GM12878 (cell line): Measurements from ENCODE around the gene ANO9. TPM values are rescaled to one million over a fixed set of nuclear protein-coding genes. Genes with fewer than 3 reads are reported as not detected.
A peak's percentile ranks its signal among the peaks of the same experiment; 100 is the strongest.

Source experiments
- ATAC-seq: fragments of 200-7000 bp; cut with Tn5 transposase; 3 replicates; pipeline ENCODE4 v1.9.1; 2020; ENCODE audit warnings: mild to moderate bottlenecking, moderate library complexity
- BruUV-seq: library from RNA; stranded (reverse); fragments of 400-500 nt; replicated peaks from 2 replicates; lab custom pipeline; 2021; lab: Mats Ljungman, UMichigan
- CTCF ChIA-PET: fragments of 300-600 bp; sonication (Branson Sonifier 250); formaldehyde crosslinking; extraction: SDS; loops from one replicate; lab custom pipeline; 2021; ENCODE audit warnings: inconsistent platforms; lab: Yijun Ruan, JAX
- POLR2A ChIA-PET: fragments of 350-600 bp; formaldehyde crosslinking; extraction: SDS; loops from one replicate; lab custom pipeline; 2021; ENCODE audit warnings: inconsistent platforms; lab: Charles Lee
- RAD21 ChIA-PET: fragments of 300-600 bp; sonication (Branson Sonifier 250); formaldehyde crosslinking; loops from one replicate; lab custom pipeline; 2023; ENCODE audit warnings: antibody characterized with exemption; ENCODE audit not compliant: unreplicated experiment; lab: Charles Lee
- SMC1A ChIA-PET: fragments of 300-600 bp; sonication (Branson Sonifier 250); formaldehyde crosslinking; loops from one replicate; lab custom pipeline; 2023; ENCODE audit not compliant: unreplicated experiment, uncharacterized antibody; lab: Charles Lee
- DNase-seq: peaks from one replicate; pipeline ENCODE4 v3.0.0-alpha.2; 2011; ENCODE audit warnings: low read depth, low spot score
- FAIRE-seq: peaks from 3 replicates; lab custom pipeline; 2011; peaks lifted over from hg19 to GRCh38; lab: Jason Lieb, UNC
- H2AFZ ChIP-seq: 2 replicates; pipeline ENCODE4 v1.6.0; 2011; ENCODE audit warnings: low read depth, low read length, control low read depth; ENCODE audit not compliant: control insufficient read depth
- H3K27ac ChIP-seq: 2 replicates; pipeline ENCODE4 v1.5.1; 2011; ENCODE audit warnings: control low read depth; ENCODE audit not compliant: control insufficient read depth, insufficient read depth
- H3K27me3 ChIP-seq, 2 experiments: replicated peaks in 1 of 2; 2 replicates each; pipeline versions ENCODE4 v1.6.0 to v1.6.1; 2011; ENCODE audit warnings: low read length in 1 of 2; ENCODE audit not compliant: control insufficient read depth in 2 of 2, insufficient read depth in 2 of 2
- H3K36me3 ChIP-seq, 2 experiments: 2 replicates each; pipeline ENCODE4 v1.5.1; 2011; ENCODE audit warnings: low read length in 1 of 2; ENCODE audit not compliant: control insufficient read depth in 2 of 2, insufficient read depth in 2 of 2
- H3K4me1 ChIP-seq: 2 replicates; pipeline ENCODE4 v1.6.1; 2011; ENCODE audit warnings: mild to moderate bottlenecking, low read length, moderate library complexity, mixed read lengths; ENCODE audit not compliant: control insufficient read depth, insufficient read depth
- H3K4me2 ChIP-seq: 2 replicates; pipeline ENCODE4 v1.6.0; 2011; ENCODE audit warnings: control low read depth; ENCODE audit not compliant: control insufficient read depth, insufficient read depth
- H3K4me3 ChIP-seq: fragments of 200-600 bp; sonication (generic); 2 replicates; pipeline ENCODE4 v1.5.1; 2016
- H3K79me2 ChIP-seq: 2 replicates; pipeline ENCODE4 v1.6.0; 2011; ENCODE audit warnings: low read length; ENCODE audit not compliant: control insufficient read depth, insufficient read depth
- H3K9ac ChIP-seq: 2 replicates; pipeline ENCODE4 v1.8.0; 2011; ENCODE audit warnings: low read length, control low read depth, mixed read lengths; ENCODE audit not compliant: control insufficient read depth, insufficient read depth
- H3K9me3 ChIP-seq: replicated peaks from 3 replicates; pipeline ENCODE4 v1.5.1; 2011; ENCODE audit warnings: mild to moderate bottlenecking, low read length; ENCODE audit not compliant: control insufficient read depth, insufficient read depth
- H4K20me1 ChIP-seq: 2 replicates; pipeline ENCODE4 v1.6.0; 2011; ENCODE audit not compliant: control insufficient read depth, insufficient read depth
- BHLHE40 ChIP-seq, 2 experiments: fragments of 450-650 bp in 1 of 2; IDR thresholded peaks; 2 replicates each; pipeline ENCODE4 v1.6.1; 2011 to 2017; ENCODE audit warnings: low read depth in 2 of 2, borderline replicate concordance in 1 of 2, improper control_type of control experiment in 1 of 2, low read length in 1 of 2, mild to moderate bottlenecking in 1 of 2
- RAD51 ChIP-seq: fragments of 450-650 bp; IDR thresholded peaks from 2 replicates; pipeline ENCODE4 v1.6.1; 2016; ENCODE audit warnings: moderate library complexity, mild to moderate bottlenecking, inconsistent platforms
- USF1 ChIP-seq: IDR thresholded peaks from 2 replicates; pipeline ENCODE4 v1.6.1; 2011; ENCODE audit warnings: borderline replicate concordance, low read depth, mild to moderate bottlenecking, moderate library complexity, mixed read lengths, low read length; ENCODE audit not compliant: insufficient read depth; ENCODE audit errors: extremely low read length
- whole genome bisulfite sequencing: methylation state at CpG from one replicate; pipeline ENCODE4 v1.1.6; 2016; ENCODE audit warnings: low lambda C conversion rate; ENCODE audit not compliant: insufficient replicate concordance, insufficient coverage; ENCODE audit errors: missing lambda C conversion rate; 5-methylcytosine and 5-hydroxymethylcytosine counted together
- in situ Hi-C: fragments of 300-500 bp; cut with MboI; formaldehyde crosslinking; loops from 9 replicates; pipeline ENCODE4 v1.14.3; 2018; ENCODE audit warnings: mixed read lengths
- intact Hi-C: fragments of 100-400 bp; cut with micrococcal nuclease; formaldehyde crosslinking; loops from one replicate; pipeline ENCODE4 v1.14.2; 2022; ENCODE audit not compliant: unreplicated experiment
- polyA plus RNA-seq, 11 experiments: library from polyadenylated mRNA; depleted of rRNA in 4 of 11; unstranded in 6 of 11; stranded (reverse) in 5 of 11; fragments of >200 nt; fragmentation: Nextera tagmentation in 4 of 11; fragmentation: Illumina TruSeq in 1 of 11; extraction: Ambion mirVana in 4 of 11; extraction: Trizol in 1 of 11; gene quantifications; 1 replicate in 1 of 11; 2 replicates in 10 of 11; pipeline versions ENCODE4 v1.2.1 to v1.2.3, GENCODE V29; 2011 to 2016; ENCODE audit warnings: inconsistent platforms in 2 of 11, missing spikeins in 2 of 11, low read depth in 1 of 11
- total RNA-seq, 4 experiments: library from RNA; depleted of rRNA in 3 of 4; stranded (reverse); fragments of >200 nt in 3 of 4; fragmentation: Illumina TruSeq in 1 of 4; extraction: Trizol in 1 of 4; gene quantifications; 2 replicates each; pipeline versions ENCODE4 v1.2.1 to v1.2.3, GENCODE V29; 2013 to 2021
- TF ChIP-seq, protein P1 (sequence below): IDR thresholded peaks from 2 replicates; pipeline ENCODE4 v1.6.1; 2011; ENCODE audit warnings: borderline replicate concordance, low read depth, mild to moderate bottlenecking, moderate library complexity, low read length; ENCODE audit not compliant: insufficient read depth, poor library complexity, severe bottlenecking

The ANO9 gene
- total and polyA plus RNA-seq, 10 of the 15 experiments (the other 5 are each of a cell fraction or from before 2014, with no cell fraction given) = 0.21 to 42.3 (median 12.0) TPM

DNA sequence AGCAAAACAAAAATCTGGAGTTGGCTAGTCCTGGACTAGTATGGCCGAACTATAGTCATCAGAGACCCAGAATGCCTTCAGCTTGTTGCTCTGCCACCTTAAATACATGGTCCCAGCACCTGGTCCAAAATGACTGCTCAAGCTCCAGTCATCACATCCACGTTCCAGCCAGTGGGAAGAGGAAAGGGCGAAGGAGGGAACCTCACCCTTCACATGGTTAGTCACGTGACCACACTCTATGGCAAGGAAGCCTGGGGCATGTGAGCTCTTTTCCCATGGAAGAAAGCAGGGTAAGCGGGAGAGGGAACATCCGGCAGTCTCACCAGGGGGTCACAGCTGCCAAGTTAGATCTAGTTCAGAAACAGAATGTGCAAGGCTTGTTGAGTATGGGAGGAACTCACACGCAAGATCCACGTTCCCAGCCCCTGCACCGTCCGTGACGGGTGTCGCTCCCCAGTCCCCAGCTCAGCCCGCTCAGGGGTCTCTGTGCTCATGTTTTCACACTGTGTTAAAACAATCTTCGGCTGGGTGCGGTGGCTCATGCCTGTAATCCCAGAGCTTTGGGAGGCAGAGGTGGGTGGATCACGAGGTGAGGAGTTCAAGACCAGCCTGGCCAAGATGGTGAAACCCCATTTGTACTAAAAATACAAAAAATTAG, 1.9 kb upstream of the ANO9 start:
- H4K20me1 ChIP-seq = no peaks in the 10 kb centered on the region
- FAIRE-seq = no peak
- no peaks in the 10 kb centered on the region for H3K36me3 ChIP-seq

More for the DNA sequence above, 1.9 kb upstream of the ANO9 start:
- no peak overlapping the region for H3K27ac ChIP-seq
- ChIA-PET SMC1A (interaction anchor here (1.2 kb wide), 1 partner anchor 13 kb away, joined by 3 read pairs; no protein-coding TSS in a partner anchor), RAD21 (interaction anchor here (1.6 kb wide), 1 partner anchor 37 kb away, joined by 7 read pairs; no protein-coding TSS in a partner anchor), POLR2A (interaction anchor here (0.9 to 3.6 kb wide), 3 partner anchors 62 to 96 kb away, joined by 3 to 12 read pairs (median 6); partner anchors contain the start of genes HRAS and RNH1), CTCF (interaction anchor here (1.5 kb wide), 1 partner anchor 175 kb away, joined by 3 read pairs; no protein-coding TSS in a partner anchor)
- DNase-seq = no peak
- in situ Hi-C loops = no loop called here
- 68% methylated on average over 16 of the region's 16 CpGs for WGBS
- peaks cover 12% of the 10 kb centered on the region for H3K4me1 ChIP-seq
- peaks cover 10% of the 10 kb centered on the region for H3K79me2 ChIP-seq
- no peaks in the 10 kb centered on the region for H3K27me3 ChIP-seq
- TF ChIP-seq BHLHE40 (IDR thresholded peaks at IDR 0.05; ENCODE audit: borderline replicate concordance in 1 of 2, low read depth in 2 of 2, low read length in 1 of 2) = peak in 1 of 2 experiments; percentile 64; a peak in 2 of 4 replicates
- TF ChIP-seq USF1 = peak; percentile 60
- TF ChIP-seq, protein P1, sequence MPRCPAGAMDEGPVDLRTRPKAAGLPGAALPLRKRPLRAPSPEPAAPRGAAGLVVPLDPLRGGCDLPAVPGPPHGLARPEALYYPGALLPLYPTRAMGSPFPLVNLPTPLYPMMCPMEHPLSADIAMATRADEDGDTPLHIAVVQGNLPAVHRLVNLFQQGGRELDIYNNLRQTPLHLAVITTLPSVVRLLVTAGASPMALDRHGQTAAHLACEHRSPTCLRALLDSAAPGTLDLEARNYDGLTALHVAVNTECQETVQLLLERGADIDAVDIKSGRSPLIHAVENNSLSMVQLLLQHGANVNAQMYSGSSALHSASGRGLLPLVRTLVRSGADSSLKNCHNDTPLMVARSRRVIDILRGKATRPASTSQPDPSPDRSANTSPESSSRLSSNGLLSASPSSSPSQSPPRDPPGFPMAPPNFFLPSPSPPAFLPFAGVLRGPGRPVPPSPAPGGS = no peak
- TF ChIP-seq RAD51 = peak; percentile 72; the same call in 1 of the 2 replicates
- no TSS peak for BruUV-seq
- no peak overlapping the region for H3K9ac ChIP-seq
- ATAC-seq = no peak
- H3K9me3 ChIP-seq = no peaks in the 10 kb centered on the region
- H3K4me2 ChIP-seq = no peak overlapping the region
- no peak overlapping the region for H2AFZ ChIP-seq
- intact Hi-C loops = loop anchor here (10.0 kb wide), 2 partner anchors 139 to 239 kb away; partner anchors contain the start of genes BET1L, IFITM2 and RIC8A
- no peak overlapping the region for H3K4me3 ChIP-seq
